ENCODE data around the gene ARPC2. TPM values are rescaled to one million over a fixed set of nuclear protein-coding genes. Genes with fewer than 3 reads are reported as not detected.
A peak's percentile ranks its signal among the peaks of the same experiment; 100 is the strongest.

ARPC2 gene
- total and polyA plus RNA-seq, 8 donors, result 37.4 to 102 (median 55.8) TPM

DNA sequence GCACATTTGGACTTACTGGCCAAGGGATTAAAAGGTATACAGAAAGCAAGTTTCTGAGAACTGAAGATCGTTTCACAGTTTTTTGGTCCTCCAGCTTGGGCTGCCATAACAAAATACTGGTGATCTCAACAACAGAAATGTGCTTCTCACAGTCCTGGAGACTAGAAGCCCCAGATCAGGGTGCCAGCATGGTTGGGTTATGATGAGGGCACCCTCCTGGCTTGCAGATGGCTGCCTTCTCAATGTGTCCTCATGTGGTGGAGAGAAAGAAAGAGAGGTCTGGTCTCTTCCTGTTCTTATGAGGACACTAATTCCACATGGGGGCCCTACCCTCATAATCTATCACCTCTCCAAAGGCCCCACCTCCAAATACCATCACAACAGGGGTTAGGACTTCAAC, 30.1 kb upstream of the ARPC2 start:
- ATAC-seq, result peak; percentile 14 to 26 (median 15)
- WGBS, 2 donors, result 58 to 76% methylated on average over 1 of the region's 1 CpG
- H3K4me1 ChIP-seq, result peaks cover 0 to 6% (median 0%) of the 10 kb centered on the region in 3 donors
- TF ChIP-seq, protein P1, sequence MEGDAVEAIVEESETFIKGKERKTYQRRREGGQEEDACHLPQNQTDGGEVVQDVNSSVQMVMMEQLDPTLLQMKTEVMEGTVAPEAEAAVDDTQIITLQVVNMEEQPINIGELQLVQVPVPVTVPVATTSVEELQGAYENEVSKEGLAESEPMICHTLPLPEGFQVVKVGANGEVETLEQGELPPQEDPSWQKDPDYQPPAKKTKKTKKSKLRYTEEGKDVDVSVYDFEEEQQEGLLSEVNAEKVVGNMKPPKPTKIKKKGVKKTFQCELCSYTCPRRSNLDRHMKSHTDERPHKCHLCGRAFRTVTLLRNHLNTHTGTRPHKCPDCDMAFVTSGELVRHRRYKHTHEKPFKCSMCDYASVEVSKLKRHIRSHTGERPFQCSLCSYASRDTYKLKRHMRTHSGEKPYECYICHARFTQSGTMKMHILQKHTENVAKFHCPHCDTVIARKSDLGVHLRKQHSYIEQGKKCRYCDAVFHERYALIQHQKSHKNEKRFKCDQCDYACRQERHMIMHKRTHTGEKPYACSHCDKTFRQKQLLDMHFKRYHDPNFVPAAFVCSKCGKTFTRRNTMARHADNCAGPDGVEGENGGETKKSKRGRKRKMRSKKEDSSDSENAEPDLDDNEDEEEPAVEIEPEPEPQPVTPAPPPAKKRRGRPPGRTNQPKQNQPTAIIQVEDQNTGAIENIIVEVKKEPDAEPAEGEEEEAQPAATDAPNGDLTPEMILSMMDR (IDR thresholded peaks at IDR 0.05), result no peak
- H3K36me3 ChIP-seq, result no peaks in the 10 kb centered on the region
- no peak overlapping the region for H3K27ac ChIP-seq
- no peaks in the 10 kb centered on the region for H3K27me3 ChIP-seq
- no peak overlapping the region for H3K4me3 ChIP-seq
- intact Hi-C loops (cut with DNase I), result loop anchor here in 1 of 3 donors (10.0 kb wide), 1 partner anchor 198 kb away; the partner anchor contains the start of gene SLC11A1
- DNase-seq, result no peak
- no peaks in the 10 kb centered on the region for H3K9me3 ChIP-seq
- no peak for FAIRE-seq

DNA sequence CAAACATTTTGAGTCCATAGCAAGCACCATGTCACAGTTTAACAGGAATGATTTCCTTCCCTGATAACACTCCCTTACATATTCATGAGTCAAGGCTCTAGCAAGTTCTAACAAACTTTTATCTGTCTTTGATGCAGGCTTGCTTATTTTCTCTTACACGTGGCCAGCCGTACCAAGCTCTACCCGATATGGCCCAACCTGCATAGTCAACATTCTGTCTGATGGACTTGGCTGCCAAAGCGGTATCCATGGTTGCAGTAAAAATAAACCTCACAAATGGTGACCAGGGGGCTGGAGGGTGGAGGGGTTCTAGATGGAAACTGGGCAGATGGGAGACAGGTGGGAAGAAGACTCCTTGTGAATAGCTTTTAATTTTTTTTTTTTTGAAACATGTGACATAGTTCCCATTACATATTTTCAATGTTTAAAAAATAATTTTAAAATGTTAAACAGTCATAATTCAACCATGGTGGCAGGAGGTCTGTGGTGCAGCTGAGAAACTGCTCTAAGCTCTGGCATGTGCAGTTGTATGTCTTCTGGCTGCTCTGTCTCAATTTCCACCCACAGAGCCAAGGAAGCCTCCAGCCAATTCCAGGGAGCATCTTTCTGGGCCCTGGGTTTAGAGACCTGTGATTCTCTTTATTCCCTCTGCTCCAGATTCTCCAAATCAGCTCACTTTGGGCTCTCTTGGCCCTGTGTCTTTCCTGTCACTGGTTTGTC, 29.5 kb upstream of the ARPC2 start:
- DNase-seq, result peak in 3 of 6 donors; percentile 16 to 22 (median 17)

DNA sequence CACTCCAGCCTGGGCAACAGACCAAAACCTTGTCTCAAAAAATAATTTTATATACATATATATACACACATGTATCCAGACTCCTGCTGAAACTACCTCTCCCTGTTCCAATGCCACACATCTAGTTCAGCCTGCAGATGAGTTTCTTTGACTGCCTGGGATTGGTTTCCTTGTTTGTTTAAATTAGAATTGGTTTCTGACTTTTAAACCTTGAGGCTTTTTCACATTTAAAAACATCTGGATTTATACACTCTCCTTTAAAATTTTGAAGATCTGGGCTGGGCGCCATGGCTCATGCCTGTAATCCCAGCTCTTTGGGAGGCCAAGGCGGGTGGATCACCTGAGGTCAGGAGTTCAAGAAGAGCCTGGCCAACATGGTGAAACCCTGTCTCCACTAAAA, 28.5 kb upstream of the ARPC2 start:
- intact Hi-C loops (cut with DNase I), result loop anchor here in 1 of 3 donors (10.0 kb wide), 1 partner anchor 196 kb away; the partner anchor contains the start of gene SLC11A1
- TF ChIP-seq, protein P1 (IDR thresholded peaks at IDR 0.05), result no peak
- ATAC-seq (no peak), FAIRE-seq (no peak), DNase-seq (no peak)
- no peak overlapping the region for H3K4me3 ChIP-seq
- H3K4me1 ChIP-seq, result peaks cover 0 to 6% (median 0%) of the 10 kb centered on the region in 3 donors
- WGBS, 2 donors, result 91 to 95% methylated on average over 2 of the region's 2 CpGs
- H3K9me3 ChIP-seq, result no peaks in the 10 kb centered on the region
- no peak overlapping the region for H3K27ac ChIP-seq
- no peaks in the 10 kb centered on the region for H3K36me3 ChIP-seq
- H3K27me3 ChIP-seq, result no peaks in the 10 kb centered on the region

More for the DNA sequence above, 29.5 kb upstream of the ARPC2 start:
- no peak overlapping the region for H3K4me3 ChIP-seq
- no peak overlapping the region for H3K27ac ChIP-seq
- FAIRE-seq, result peak; percentile 49
- TF ChIP-seq, protein P1 (IDR thresholded peaks at IDR 0.05), result no peak
- no peaks in the 10 kb centered on the region for H3K9me3 ChIP-seq
- H3K36me3 ChIP-seq, result no peaks in the 10 kb centered on the region
- 33 to 39% methylated on average over 4 of the region's 4 CpGs for WGBS, 2 donors
- ATAC-seq, result peak; percentile 48 to 75 (median 65)
- H3K4me1 ChIP-seq, result peaks cover 0 to 6% (median 0%) of the 10 kb centered on the region in 3 donors
- intact Hi-C loops (cut with DNase I), result loop anchor here in 1 of 3 donors (10.0 kb wide), 1 partner anchor 197 kb away; the partner anchor contains the start of gene SLC11A1
- no peaks in the 10 kb centered on the region for H3K27me3 ChIP-seq

DNA sequence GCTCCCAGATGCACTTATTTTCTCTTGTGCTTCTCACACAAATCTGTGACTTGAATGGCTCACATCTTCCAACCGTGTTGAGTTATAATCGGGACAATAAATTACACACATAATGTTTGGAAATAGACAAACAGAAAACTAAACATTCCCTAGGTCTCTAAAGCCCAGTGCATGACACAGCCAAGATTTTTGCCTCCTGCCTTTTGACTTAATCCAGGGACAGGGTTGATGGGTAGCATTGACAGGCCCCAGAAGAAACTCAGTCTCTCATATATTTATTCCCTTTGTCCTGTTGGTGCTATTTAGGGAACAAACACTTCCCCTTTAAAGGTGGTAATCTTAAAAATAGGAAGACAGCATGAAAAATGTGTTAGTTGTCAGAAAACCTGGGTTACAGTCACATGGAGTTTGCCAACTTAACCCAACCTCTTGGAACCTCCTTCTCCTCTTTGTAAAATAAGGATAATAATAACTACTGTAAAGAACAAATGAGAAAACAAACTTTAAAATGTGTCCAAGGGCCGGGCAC, 24.0 kb upstream of the ARPC2 start:
- WGBS, 2 donors, result 69 to 70% methylated on average over 3 of the region's 3 CpGs

More for the DNA sequence above, 24.0 kb upstream of the ARPC2 start:
- Histone ChIP-seq H3K27me3 (no peaks in the 10 kb centered on the region), H3K9me3 (no peaks in the 10 kb centered on the region), H3K27ac (no peak overlapping the region), H3K36me3 (no peaks in the 10 kb centered on the region), H3K4me3 (no peak overlapping the region), H3K4me1 (no peaks in the 10 kb centered on the region)
- TF ChIP-seq, protein P1 (IDR thresholded peaks at IDR 0.05), result no peak
- intact Hi-C loops (cut with DNase I), result no loop called here
- FAIRE-seq (no peak), DNase-seq (no peak), ATAC-seq (no peak)

Data from pancreas (tissue), 10 donors.